HCT116 (cell line): Measurements from ENCODE around the gene SET.

Source experiments
- CEBPB ChIP-seq: IDR thresholded peaks from 2 replicates; pipeline ENCODE4 v1.6.1; 2012; ENCODE audit warnings: low read depth
- EGR1 ChIP-seq: IDR thresholded peaks from 2 replicates; pipeline ENCODE4 v1.6.1; 2012; ENCODE audit warnings: low read depth
- EZH2 ChIP-seq: fragments of 200-600 bp; sonication (generic); IDR thresholded peaks from 2 replicates; pipeline ENCODE4 v1.6.1; 2017; ENCODE audit warnings: antibody characterized with exemption, mixed run types
- EZH2phosphoT487 ChIP-seq: fragments of 200-600 bp; IDR thresholded peaks from 2 replicates; pipeline ENCODE4 v1.6.1; 2018; ENCODE audit warnings: antibody characterized with exemption, borderline replicate concordance
- POLR2A ChIP-seq: IDR thresholded peaks from 2 replicates; pipeline ENCODE4 v1.7.0; 2011; ENCODE audit warnings: borderline replicate concordance; ENCODE audit not compliant: insufficient read depth, insufficient read length; ENCODE audit errors: extremely low read depth
- POLR2AphosphoS5 ChIP-seq: IDR thresholded peaks from 2 replicates; pipeline ENCODE4 v1.6.1; 2011; ENCODE audit warnings: mild to moderate bottlenecking, low read depth, low read length, moderate library complexity
- RAD21 ChIP-seq: IDR thresholded peaks from 2 replicates; pipeline ENCODE4 v1.6.1; 2012; ENCODE audit warnings: low read depth, mild to moderate bottlenecking
- SP1 ChIP-seq: IDR thresholded peaks from 2 replicates; pipeline ENCODE4 v1.6.1; 2012; ENCODE audit warnings: low read depth
- TF ChIP-seq, protein P1 (sequence below), 3 experiments: fragments of 200-600 bp in 1 of 3; sonication (generic) in 1 of 3; IDR thresholded peaks in 2 of 3; conservative IDR thresholded peaks in 1 of 3; 2 replicates each; pipeline ENCODE4 v1.5.1; 2012 to 2017; ENCODE audit warnings: low read depth in 2 of 3, low read length in 2 of 3, antibody characterized with exemption in 1 of 3, borderline replicate concordance in 1 of 3, control low read depth in 1 of 3, mild to moderate bottlenecking in 1 of 3, mixed read lengths in 1 of 3, mixed run types in 1 of 3, moderate library complexity in 1 of 3; ENCODE audit not compliant: insufficient read depth in 1 of 3
- TF ChIP-seq, protein P2 (sequence below): IDR thresholded peaks from 2 replicates; pipeline ENCODE4 v1.6.1; 2012

DNA sequence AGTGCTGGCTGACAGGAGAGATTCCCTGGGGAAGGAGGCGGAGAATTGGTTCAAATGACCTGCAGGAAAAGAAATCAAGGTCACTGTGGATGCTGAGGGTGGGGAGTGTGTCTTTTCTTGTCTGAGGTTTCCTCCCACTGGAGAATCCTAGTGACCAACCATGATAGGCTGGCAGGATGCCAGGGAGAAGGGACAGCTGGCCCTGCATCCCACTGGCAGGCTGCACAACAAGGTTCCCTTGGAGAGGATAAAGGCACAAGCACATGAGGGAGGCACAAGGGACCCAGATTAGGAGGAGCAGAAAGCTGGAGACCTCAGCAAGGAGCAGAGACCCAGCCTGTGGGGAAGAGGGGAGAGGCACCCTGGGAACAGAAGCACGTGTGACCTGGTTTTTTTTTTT is 46.4 kb downstream of the SET start:
- TF ChIP-seq EGR1 (no peak), POLR2A (no peak), POLR2AphosphoS5 (no peak), CEBPB (no peak), SP1 (no peak), RAD21 (no peak), EZH2 (no peak), EZH2phosphoT487 (no peak)
- TF ChIP-seq, protein P1, sequence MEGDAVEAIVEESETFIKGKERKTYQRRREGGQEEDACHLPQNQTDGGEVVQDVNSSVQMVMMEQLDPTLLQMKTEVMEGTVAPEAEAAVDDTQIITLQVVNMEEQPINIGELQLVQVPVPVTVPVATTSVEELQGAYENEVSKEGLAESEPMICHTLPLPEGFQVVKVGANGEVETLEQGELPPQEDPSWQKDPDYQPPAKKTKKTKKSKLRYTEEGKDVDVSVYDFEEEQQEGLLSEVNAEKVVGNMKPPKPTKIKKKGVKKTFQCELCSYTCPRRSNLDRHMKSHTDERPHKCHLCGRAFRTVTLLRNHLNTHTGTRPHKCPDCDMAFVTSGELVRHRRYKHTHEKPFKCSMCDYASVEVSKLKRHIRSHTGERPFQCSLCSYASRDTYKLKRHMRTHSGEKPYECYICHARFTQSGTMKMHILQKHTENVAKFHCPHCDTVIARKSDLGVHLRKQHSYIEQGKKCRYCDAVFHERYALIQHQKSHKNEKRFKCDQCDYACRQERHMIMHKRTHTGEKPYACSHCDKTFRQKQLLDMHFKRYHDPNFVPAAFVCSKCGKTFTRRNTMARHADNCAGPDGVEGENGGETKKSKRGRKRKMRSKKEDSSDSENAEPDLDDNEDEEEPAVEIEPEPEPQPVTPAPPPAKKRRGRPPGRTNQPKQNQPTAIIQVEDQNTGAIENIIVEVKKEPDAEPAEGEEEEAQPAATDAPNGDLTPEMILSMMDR (IDR thresholded peaks at IDR 0.05 in 2 of 3, conservative IDR thresholded peaks at IDR 0.05 in 1 of 3; ENCODE audit: borderline replicate concordance in 1 of 3, insufficient read depth in 1 of 3, low read depth in 2 of 3, low read length in 2 of 3) = no peak
- TF ChIP-seq, protein P2, sequence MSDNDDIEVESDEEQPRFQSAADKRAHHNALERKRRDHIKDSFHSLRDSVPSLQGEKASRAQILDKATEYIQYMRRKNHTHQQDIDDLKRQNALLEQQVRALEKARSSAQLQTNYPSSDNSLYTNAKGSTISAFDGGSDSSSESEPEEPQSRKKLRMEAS = no peak
